ENCODE data around the gene SOCS6.

The SOCS6 gene

DNA sequence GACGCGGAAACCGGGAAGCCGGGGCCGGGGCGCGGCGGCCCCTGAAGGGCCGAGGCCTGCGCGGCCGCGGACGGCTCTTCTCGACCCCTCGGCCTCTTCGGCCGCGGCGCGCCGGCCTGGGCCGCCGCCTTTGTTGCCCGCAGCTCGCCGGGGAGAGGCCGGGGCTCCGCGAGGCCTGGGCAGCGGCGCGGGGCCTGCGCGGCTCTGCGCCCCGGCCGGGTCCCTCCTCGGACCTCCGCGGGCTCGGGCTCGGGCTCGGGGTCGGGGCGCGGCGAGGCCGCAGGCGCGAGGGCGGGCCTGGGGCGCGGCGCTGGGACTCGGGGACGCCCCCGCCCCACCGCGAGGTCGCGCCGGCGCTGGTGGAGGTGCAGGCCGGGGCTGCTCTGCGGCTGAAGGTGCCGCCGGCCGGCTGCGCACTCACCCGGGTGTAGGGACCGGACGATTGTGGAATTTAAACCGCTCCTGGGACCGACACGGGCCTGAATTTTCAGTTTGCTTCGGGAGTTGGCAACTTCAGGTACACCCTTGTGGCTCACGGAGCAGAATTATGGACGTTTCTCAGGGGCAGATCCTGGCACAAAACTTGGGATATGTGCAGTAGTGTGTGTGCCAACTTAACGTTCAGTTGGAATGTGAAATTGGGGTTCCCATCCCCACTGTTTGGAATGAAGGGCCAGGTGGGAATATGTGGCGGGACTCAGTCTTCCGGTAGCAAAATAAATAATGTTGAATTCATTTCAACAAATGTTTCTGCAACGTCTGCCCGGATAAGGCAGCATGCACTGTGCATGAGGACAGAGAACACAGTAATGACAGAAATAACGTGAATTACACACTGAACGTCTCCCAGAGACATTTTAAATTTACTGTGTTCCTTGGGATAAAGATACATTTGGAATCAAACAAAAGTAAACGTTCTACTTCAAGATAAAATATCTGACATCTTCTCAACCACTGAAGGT is 787 bp downstream of the SOCS6 start:
- no peak for DNase-seq (ENCODE audit: low read depth)

GRCh38 chr18:70290482-70291294 is 1.8 kb downstream of the SOCS6 start:
- no peak for DNase-seq (ENCODE audit: low read depth)

GRCh38 chr18:70291295-70291574 is 2.4 kb downstream of the SOCS6 start:
- DNase-seq (ENCODE audit: low read depth): no peak

- no peak for DNase-seq (ENCODE audit: low read depth)
These were observed 3.8 kb downstream of the SOCS6 start for GRCh38 chr18:70292628-70293027.

GRCh38 chr18:70293166-70293565 is 4.3 kb downstream of the SOCS6 start:
- no peak for DNase-seq (ENCODE audit: low read depth)

DNA sequence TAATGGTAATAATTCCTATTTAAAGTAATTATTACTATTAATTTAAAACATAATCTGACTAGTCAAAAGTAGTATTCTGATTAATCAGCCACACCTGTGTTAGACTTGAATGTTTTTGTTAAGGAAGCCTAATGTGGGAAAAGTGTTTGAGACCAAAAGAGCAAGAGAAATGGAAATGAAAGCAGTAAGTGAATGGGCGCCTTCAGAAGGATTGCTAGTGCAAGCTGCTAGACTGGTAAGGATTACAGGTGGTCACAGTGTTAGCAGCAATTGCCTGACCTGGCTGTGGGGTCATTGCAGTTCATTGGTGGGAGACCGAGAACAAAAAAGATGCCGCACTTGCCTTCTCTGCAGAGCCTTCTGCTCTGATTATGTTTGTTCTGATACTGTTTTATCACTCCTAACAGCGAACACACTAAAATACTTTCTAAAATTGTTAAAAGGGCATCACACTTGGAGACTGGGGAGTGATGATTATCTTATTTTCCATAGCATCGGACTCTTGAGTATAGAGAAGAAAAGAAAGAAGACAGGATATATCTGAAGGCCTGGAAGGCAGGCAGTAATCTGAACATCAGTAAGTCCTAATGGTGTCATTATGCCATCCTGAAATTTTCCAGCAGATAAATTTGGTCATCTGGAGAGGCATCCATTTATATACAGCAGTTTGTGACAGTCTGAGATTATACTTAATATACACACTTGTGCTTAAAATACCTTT is 5.8 kb downstream of the SOCS6 start:
- no peak for DNase-seq (ENCODE audit: low read depth)

DNA sequence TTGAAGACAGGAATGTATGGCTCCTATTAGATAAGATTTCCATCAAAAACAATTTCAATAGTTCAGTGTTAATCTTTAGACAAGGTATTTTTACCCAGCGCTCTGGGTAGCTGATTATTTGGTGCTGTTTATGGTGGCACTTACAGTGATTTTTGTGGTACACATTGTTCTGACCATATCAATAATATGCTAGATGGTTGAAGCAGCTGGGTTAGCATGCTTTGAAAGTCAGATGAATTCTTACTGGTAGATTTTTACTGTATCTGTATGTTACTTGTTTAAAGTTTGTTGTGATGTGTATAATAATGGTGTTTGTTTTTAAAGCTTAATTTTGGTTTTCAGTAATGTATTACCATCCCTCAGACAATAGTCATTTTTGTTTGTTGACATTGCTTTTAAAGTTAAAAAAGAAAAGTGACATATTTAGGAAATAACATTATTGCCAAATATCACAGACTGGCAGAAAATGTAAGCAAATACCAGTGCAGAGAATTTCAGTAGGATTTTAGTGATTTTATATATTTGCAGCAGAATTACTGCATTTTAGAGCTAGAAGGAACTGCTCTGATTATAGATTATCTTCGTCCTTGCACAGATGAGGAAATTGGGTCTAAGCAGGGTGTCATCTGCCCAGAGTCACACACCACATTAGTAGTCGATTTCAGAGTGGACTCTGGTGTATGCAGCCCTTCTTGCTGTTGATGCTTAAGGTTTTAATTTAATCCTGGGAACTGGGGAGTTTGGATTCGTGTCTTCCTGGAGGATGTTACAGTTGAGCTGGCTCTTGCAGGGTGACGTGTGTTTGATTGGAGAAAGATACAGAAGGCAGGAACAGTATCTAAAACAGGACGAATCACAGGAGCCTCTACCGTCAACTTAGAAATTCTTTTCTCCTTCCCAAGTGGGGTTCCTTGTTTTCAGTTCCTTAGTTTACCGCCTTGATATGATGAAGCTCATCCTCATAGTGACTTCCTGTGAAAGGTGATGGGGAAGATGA is 6.6 kb downstream of the SOCS6 start:
- DNase-seq (ENCODE audit: low read depth): no peak

DNA sequence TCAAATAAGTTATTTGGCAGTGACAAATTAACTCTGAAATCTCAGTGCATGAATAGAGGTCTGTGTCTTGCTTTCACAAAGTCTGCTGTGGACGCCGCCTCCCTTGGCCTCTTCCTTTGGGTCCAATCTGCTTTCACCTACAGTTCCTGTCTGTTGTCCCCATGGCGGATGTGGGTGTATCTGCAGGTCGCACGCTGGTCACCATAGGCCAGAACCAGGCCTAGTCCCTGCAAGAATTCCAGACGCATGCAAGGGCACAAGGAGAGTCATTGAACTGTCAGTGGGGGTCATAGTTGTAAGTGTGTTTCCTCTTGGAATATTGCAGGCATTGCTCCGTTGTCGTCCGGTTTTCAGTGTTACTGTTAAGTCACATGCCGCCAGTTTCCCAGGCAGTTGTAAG is 7.4 kb downstream of the SOCS6 start:
- no peak for DNase-seq (ENCODE audit: low read depth)

DNA sequence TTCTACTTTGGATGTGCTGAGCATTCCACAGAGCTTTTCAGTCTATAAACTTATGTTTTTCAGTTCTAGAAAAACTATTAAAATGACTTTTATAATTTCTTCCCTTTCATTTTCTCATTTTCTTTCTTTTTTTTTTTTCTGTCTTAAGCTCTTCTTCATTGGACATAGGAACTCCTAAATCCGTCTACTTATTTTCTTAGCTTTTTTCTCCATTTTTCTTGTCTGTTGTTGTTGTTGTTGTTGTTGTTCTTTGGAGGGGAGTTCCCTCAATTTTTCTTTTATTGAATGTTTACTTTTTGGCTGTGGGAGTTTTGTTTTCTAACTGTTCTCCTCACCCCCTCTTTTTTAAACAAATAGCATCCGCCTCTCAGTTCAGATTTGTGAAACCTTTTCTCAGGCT is 7.9 kb downstream of the SOCS6 start:
- DNase-seq (ENCODE audit: low read depth): no peak

DNA sequence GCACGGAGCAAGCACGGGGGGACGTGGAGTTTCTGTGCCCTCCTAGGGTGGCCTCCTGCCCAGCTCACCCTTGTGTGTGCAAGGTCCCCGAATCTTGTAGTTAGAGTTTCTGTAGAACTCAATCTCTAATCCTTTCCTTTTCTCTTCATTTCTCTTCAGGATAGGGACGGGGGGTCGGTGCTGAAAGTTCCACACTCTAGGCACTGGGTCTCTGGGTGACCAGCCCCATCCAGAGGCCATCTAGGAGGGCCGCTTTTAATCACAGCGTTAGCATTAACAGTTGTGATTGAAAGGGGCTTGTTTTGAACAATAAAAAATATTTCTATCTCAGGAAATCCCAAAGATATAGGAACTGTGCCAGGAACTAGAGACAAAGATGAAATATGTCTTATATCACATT is 10.5 kb downstream of the SOCS6 start:
- DNase-seq (ENCODE audit: low read depth): no peak

- no peak for DNase-seq (ENCODE audit: low read depth)
These were observed 12.8 kb downstream of the SOCS6 start for GRCh38 chr18:70301667-70302066.

DNA sequence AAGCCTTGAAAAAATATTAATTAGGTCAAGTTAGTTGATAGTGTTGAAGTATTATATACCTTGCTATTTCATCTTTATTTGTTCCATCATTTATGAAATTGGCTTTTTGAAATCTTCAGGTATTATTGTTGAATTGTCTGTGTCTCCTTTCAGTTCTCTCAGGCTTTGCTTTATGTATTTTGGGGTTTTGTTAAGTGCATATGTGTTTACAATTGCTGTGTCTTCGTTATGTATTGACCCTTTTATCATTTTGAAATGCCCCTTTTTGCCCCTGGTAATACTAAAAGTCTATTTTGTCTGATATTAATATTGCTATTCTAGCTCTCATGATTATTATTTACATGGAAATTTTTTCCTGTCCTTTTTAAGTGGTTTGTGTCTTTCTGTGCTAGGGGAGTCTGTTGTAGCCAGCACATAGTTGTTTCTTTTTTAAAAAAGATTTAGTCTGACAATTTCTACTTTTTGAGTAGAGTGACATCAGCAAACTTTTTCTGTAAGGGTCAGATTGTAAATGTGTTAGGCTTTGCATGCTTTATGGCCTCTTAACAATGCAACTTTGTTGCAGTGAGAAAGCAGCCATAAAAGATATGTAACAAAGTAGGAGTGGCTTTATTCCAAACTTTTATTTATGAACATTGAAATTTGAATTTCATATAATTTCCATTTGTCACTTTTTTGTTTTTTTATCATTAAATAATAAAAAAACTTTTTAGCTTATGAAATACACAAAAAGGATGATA is 19.9 kb downstream of the SOCS6 start:
- no peak for DNase-seq (ENCODE audit: low read depth)

- DNase-seq (ENCODE audit: low read depth): no peak
These were observed 21.9 kb downstream of the SOCS6 start for GRCh38 chr18:70310560-70311320.

DNA sequence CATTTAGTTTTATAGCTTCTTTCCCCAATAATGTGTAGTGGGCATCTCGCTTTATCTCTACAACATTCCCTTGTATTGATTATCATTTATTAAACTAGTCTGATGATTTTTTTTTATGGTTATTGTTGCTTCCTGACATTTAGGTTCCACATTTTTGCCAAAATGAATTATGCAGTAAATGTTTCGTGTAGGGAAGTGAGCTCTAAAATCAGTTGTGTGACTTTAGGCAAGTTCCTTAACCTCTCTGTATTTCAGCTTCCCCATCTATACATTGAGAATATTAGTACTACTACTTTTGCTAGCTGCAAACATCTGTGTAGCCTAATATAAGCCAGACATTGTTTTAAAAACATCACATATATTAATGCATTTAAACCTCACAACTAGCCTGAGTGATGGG is 22.9 kb downstream of the SOCS6 start:
- DNase-seq (ENCODE audit: low read depth): no peak

DNA sequence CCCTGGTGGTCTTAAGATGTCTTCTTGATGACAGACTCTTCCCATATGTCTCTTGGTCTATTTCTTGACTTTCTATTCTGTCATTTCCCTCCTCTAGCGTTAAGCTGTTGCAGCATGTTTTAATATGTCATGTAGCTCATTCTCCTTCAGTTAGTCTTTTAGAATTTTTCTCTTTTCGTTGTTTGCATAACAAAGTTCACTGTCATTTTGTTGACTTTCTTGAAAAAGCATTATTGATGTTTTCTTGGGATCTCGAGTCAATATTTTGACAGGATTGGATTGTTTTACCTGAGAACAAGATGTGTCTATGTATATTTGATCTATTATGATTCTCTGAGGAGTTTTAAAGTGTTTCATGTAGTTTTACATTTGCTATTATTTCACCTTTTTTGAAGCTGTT is 24.8 kb downstream of the SOCS6 start:
- no peak for DNase-seq (ENCODE audit: low read depth)

- no peak for DNase-seq (ENCODE audit: low read depth)
These were observed 25.4 kb downstream of the SOCS6 start for GRCh38 chr18:70314151-70314782.

DNA sequence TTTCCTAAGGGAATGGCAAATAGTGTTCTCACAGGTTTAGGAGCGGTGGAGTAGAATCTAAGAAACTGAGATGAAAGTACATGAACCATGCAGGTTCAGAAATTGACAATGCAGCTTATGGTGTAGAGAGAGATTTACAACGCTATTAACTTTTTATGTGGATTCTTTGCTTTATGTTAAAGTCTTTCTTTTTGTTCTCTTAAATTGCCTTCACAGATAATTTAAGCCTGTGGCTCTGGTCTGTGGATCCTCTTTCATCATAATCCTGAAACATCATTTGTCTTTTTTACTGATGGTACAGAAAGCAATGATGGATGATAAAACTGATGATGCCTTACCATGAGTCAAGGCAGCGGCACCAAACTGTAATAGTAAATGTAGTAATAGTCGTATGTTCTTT is 30.3 kb downstream of the SOCS6 start:
- DNase-seq (ENCODE audit: low read depth): no peak

- DNase-seq (ENCODE audit: low read depth): no peak
These were observed 32.8 kb downstream of the SOCS6 start for GRCh38 chr18:70321616-70322015.

DNA sequence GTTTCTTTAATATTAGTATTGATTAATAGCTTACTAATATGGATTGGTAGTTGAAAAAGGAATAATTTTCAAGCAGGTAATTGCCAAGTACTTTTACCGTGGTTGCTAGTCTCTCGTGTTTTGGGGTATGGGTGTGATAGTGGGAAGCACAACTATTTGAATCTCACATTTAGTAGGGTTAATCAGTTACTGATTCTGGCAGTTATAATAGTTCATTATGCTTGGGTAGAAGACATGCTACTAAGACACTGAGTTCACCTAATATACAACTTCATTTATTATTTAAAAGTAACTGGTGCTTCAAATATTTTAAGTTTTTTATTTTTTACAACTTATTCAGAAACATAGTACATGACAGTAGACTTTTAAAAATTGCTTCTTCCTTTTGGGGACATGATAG is 33.5 kb downstream of the SOCS6 start:
- DNase-seq (ENCODE audit: low read depth): no peak

DNA sequence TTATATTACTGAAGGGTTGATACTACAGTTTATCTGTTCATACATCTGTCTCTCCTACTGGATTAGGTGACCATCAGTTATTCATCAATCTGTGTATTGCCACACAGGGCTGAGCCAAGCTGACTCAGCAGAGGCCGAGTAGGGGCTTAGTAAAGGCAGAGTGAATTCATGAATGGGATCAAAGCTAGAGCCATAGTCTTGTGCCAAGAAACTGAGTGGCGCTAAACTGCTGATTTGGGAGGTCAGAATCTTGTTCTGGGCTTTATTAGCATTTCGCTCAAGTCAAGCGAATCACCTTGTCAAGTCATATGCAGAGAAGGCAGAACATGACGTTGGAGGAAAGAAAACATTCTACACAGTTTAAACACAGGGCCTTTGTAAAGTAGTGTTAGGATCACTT is 34.1 kb downstream of the SOCS6 start:
- DNase-seq (ENCODE audit: low read depth): no peak

Data from activated T-helper 1 cell treated with Interleukin-2 at 50 U/mL for 16 hours (primary cell).